Mucosa of rectum (tissue), 2 donors: ENCODE data around the gene IRF4.
"Not testable (repeated sequence)": the region's sequence is repeated elsewhere in the genome, so short reads cannot be mapped to it uniquely, and the experiment has no call there.

Experiments used
- H3K27ac ChIP-seq, 2 donors: one replicate each; pipeline ENCODE4 v1.7.0; 2013; ENCODE audit warnings: inconsistent platforms in 2 of 2, low read depth in 2 of 2, low read length in 2 of 2
- H3K27me3 ChIP-seq, 2 donors: one replicate each; pipeline ENCODE4 v1.7.0; 2013; ENCODE audit warnings: low read length in 2 of 2; ENCODE audit not compliant: control insufficient read depth in 2 of 2, insufficient read depth in 2 of 2
- H3K36me3 ChIP-seq, 2 donors: one replicate each; pipeline ENCODE4 v1.7.0; 2013; ENCODE audit warnings: low read length in 2 of 2; ENCODE audit not compliant: control insufficient read depth in 2 of 2, insufficient read depth in 2 of 2
- H3K4me1 ChIP-seq, 2 donors: one replicate each; pipeline ENCODE4 v1.7.0; 2013; ENCODE audit warnings: low read length in 2 of 2, mild to moderate bottlenecking in 1 of 2; ENCODE audit not compliant: control insufficient read depth in 2 of 2, insufficient read depth in 2 of 2
- H3K4me3 ChIP-seq, 2 donors: one replicate each; pipeline ENCODE4 v1.7.0; 2013; ENCODE audit warnings: low read length in 2 of 2
- H3K9ac ChIP-seq, 2 donors: one replicate each; pipeline ENCODE4 v1.7.0; 2013; ENCODE audit warnings: low read length in 2 of 2, low read depth in 1 of 2, mild to moderate bottlenecking in 1 of 2
- H3K9me3 ChIP-seq, 2 donors: one replicate each; pipeline ENCODE4 v1.7.0; 2013; ENCODE audit warnings: low read length in 2 of 2; ENCODE audit not compliant: control insufficient read depth in 2 of 2
- donor health status: healthy.
- donor health status: Normal muscosa, but diverticular disease.

Gene IRF4

GRCh38 chr6:374956-375355 is 16.6 kb upstream of the IRF4 start:
- Histone ChIP-seq H3K9me3 (no peaks in the 10 kb centered on the region), H3K27ac (no peak overlapping the region), H3K27me3 (peaks cover 9 to 13% of the 10 kb centered on the region in 2 donors)

GRCh38 chr6:376827-377640 is 14.5 kb upstream of the IRF4 start:
- Histone ChIP-seq H3K27me3 (peaks cover 4 to 20% of the 10 kb centered on the region in 2 donors), H3K4me1 (no peaks in the 10 kb centered on the region), H3K36me3 (no peaks in the 10 kb centered on the region), H3K4me3 (no peak overlapping the region), H3K9me3 (no peaks in the 10 kb centered on the region), H3K27ac (no peak overlapping the region), H3K9ac (no peak overlapping the region)

More at GRCh38 chr6:374956-375355, 16.6 kb upstream of the IRF4 start:
- Histone ChIP-seq H3K36me3 (no peaks in the 10 kb centered on the region), H3K4me1 (no peaks in the 10 kb centered on the region), H3K4me3 (no peak overlapping the region), H3K9ac (no peak overlapping the region)

GRCh38 chr6:377641-378020 is 13.9 kb upstream of the IRF4 start:
- H3K9ac ChIP-seq, H3K9me3 ChIP-seq, H3K27ac ChIP-seq, H3K36me3 ChIP-seq, H3K4me1 ChIP-seq, H3K4me3 ChIP-seq: not testable (repeated sequence)
- peaks cover 4 to 18% of the 10 kb centered on the region in 2 donors for H3K27me3 ChIP-seq

- Histone ChIP-seq H3K4me1 (no peaks in the 10 kb centered on the region), H3K36me3 (no peaks in the 10 kb centered on the region), H3K9me3 (no peaks in the 10 kb centered on the region), H3K27ac (no peak overlapping the region), H3K27me3 (peaks cover 4 to 14% of the 10 kb centered on the region in 2 donors), H3K4me3 (no peak overlapping the region), H3K9ac (no peak overlapping the region)
These were observed 13.2 kb upstream of the IRF4 start for GRCh38 chr6:378090-378957.

- Histone ChIP-seq H3K4me1 (no peaks in the 10 kb centered on the region), H3K27ac (no peak overlapping the region), H3K36me3 (no peaks in the 10 kb centered on the region), H3K9ac (no peak overlapping the region), H3K9me3 (no peaks in the 10 kb centered on the region), H3K4me3 (no peak overlapping the region), H3K27me3 (peaks cover 4 to 14% of the 10 kb centered on the region in 2 donors)
These were observed 12.6 kb upstream of the IRF4 start for GRCh38 chr6:378958-379409.

- Histone ChIP-seq H3K9ac (no peak overlapping the region), H3K27me3 (peaks cover 4 to 13% of the 10 kb centered on the region in 2 donors), H3K4me1 (no peaks in the 10 kb centered on the region), H3K9me3 (no peaks in the 10 kb centered on the region), H3K4me3 (no peak overlapping the region), H3K27ac (no peak overlapping the region), H3K36me3 (no peaks in the 10 kb centered on the region)
These were observed 12.0 kb upstream of the IRF4 start for GRCh38 chr6:379410-380181.

GRCh38 chr6:380234-381218 is 11.0 kb upstream of the IRF4 start:
- Histone ChIP-seq H3K4me1 (no peaks in the 10 kb centered on the region), H3K27me3 (peaks cover 4 to 11% of the 10 kb centered on the region in 2 donors), H3K36me3 (no peaks in the 10 kb centered on the region), H3K9ac (no peak overlapping the region), H3K9me3 (no peaks in the 10 kb centered on the region), H3K4me3 (no peak overlapping the region), H3K27ac (no peak overlapping the region)

GRCh38 chr6:381742-382461 is 9.7 kb upstream of the IRF4 start:
- Histone ChIP-seq H3K9ac (no peak overlapping the region), H3K36me3 (no peaks in the 10 kb centered on the region), H3K9me3 (no peaks in the 10 kb centered on the region), H3K27me3 (peaks cover 4 to 11% of the 10 kb centered on the region in 2 donors), H3K4me1 (no peaks in the 10 kb centered on the region), H3K27ac (no peak overlapping the region), H3K4me3 (no peak overlapping the region)
